T-cell (primary cell): Measurements from ENCODE around the gene PRSS27. TPM values are rescaled to one million over a fixed set of nuclear protein-coding genes. Genes with fewer than 3 reads are reported as not detected.
"Not testable (repeated sequence)": the region's sequence is repeated elsewhere in the genome, so short reads cannot be mapped to it uniquely, and the experiment has no call there.

Source experiments
- ATAC-seq, 4 experiments: fragments of 200-7000 bp in 3 of 4; fragments of 150-1000 bp in 1 of 4; cut with Tn5 transposase; replicated peaks in 1 of 4; 1 replicate in 3 of 4; 2 replicates in 1 of 4; pipeline ENCODE4 v1.10.0; 2021; ENCODE audit warnings: moderate library complexity in 3 of 4, mild to moderate bottlenecking in 2 of 4, moderate number of reproducible peaks in 1 of 4
- CTCF ChIA-PET, 2 donors: fragments of 300-600 bp; sonication (Branson Sonifier 250); formaldehyde crosslinking; loops; one replicate each; lab custom pipeline; 2022; ENCODE audit warnings: antibody characterized with exemption in 2 of 2; lab: Charles Lee
- POLR2A ChIA-PET, 2 donors: fragments of 300-600 bp; sonication (Branson Sonifier 250); formaldehyde crosslinking; loops; one replicate each; lab custom pipeline; 2022; ENCODE audit warnings: antibody characterized with exemption in 2 of 2; lab: Charles Lee
- DNase-seq, 35 experiments: peaks; one replicate each; pipeline versions ENCODE4 v3.0.0 to v3.0.0-alpha.2; 2013 to 2023
- H3K27ac ChIP-seq: one replicate; pipeline ENCODE4 v1.5.1; 2013; ENCODE audit warnings: low read length
- H3K27me3 ChIP-seq, 2 experiments: replicated peaks in 1 of 2; 1 replicate in 1 of 2; 2 replicates in 1 of 2; pipeline versions ENCODE4 v1.6.1 to v1.7.0; 2013; ENCODE audit warnings: low read length in 1 of 2, mixed read lengths in 1 of 2; ENCODE audit not compliant: control insufficient read depth in 2 of 2, insufficient read depth in 2 of 2; ENCODE audit errors: extremely low read depth in 1 of 2
- H3K36me3 ChIP-seq, 2 donors: 1 replicate in 1 of 2; 2 replicates in 1 of 2; pipeline versions ENCODE4 v1.6.1 to v1.7.0; 2013; ENCODE audit warnings: low read length in 1 of 2; ENCODE audit not compliant: control insufficient read depth in 2 of 2, insufficient read depth in 1 of 2; ENCODE audit errors: extremely low read depth in 1 of 2
- H3K4me1 ChIP-seq, 2 experiments: 1 replicate in 1 of 2; 2 replicates in 1 of 2; pipeline versions ENCODE4 v1.6.1 to v1.7.0; 2013; ENCODE audit warnings: low read length in 2 of 2, mixed read lengths in 1 of 2; ENCODE audit not compliant: insufficient read depth in 2 of 2, control insufficient read depth in 1 of 2; ENCODE audit errors: extremely low read depth in 1 of 2
- H3K4me3 ChIP-seq, 2 donors: 1 replicate in 1 of 2; 2 replicates in 1 of 2; pipeline versions ENCODE4 v1.5.1 to v1.7.0; 2013; ENCODE audit warnings: mild to moderate bottlenecking in 2 of 2, low read length in 1 of 2, moderate library complexity in 1 of 2; ENCODE audit not compliant: control insufficient read depth in 1 of 2; ENCODE audit errors: extremely low read depth in 1 of 2
- H3K9me3 ChIP-seq: 2 replicates; pipeline ENCODE4 v1.7.0; 2013
- H3K27ac Mint-ChIP-seq, 2 donors: one replicate each; pipeline ENCODE4 v1.8.0; 2020 to 2021; ENCODE audit warnings: mild to moderate bottlenecking in 2 of 2, mixed read lengths in 2 of 2
- H3K27me3 Mint-ChIP-seq, 2 donors: one replicate each; pipeline ENCODE4 v1.8.0; 2021 to 2022; ENCODE audit warnings: mixed read lengths in 2 of 2
- H3K36me3 Mint-ChIP-seq: one replicate; pipeline ENCODE4 v1.8.0; 2021; ENCODE audit warnings: mixed read lengths
- H3K4me1 Mint-ChIP-seq, 3 donors: one replicate each; pipeline ENCODE4 v1.8.0; 2020 to 2022; ENCODE audit warnings: mixed read lengths in 3 of 3, mild to moderate bottlenecking in 1 of 3
- H3K4me3 Mint-ChIP-seq, 3 donors: one replicate each; pipeline ENCODE4 v1.8.0; 2020 to 2022; ENCODE audit warnings: mild to moderate bottlenecking in 3 of 3, mixed read lengths in 3 of 3, moderate library complexity in 3 of 3
- H3K9me3 Mint-ChIP-seq, 3 donors: one replicate each; pipeline ENCODE4 v1.8.0; 2020 to 2022; ENCODE audit warnings: mixed read lengths in 3 of 3
- WGBS: methylation state at CpG from one replicate; pipeline ENCODE4 v1.1.5; 2013; ENCODE audit warnings: missing lambda C conversion rate; ENCODE audit not compliant: insufficient coverage; 5-methylcytosine and 5-hydroxymethylcytosine counted together
- total RNA-seq, 35 experiments: library from RNA in 6 of 35; stranded (reverse) in 6 of 35; fragments of 120-200 nt in 1 of 35; gene quantifications; one replicate each; pipeline versions ENCODE4 v1.2.1 to v1.2.4 and lab custom pipeline; 2013 to 2026

PRSS27 gene
- total RNA-seq, 5 donors from 2014 or later (not counting 1 experiment from before 2014, with no cell fraction given): 0.70 to 2.0 (median 1.1) TPM

- CTCF ChIA-PET, H3K4me3 Mint-ChIP-seq: not testable (repeated sequence)
Measured at GRCh38 chr16:2696601-2697250, 23.3 kb downstream of the PRSS27 start.

GRCh38 chr16:2692948-2693651 is 26.9 kb downstream of the PRSS27 start:
- no peak overlapping the region for H3K4me3 ChIP-seq
- ChIA-PET POLR2A (no interaction called here), CTCF (no interaction called here)
- peak in 1 of 35 experiments; percentile 19 for DNase-seq
- no peak overlapping the region for H3K27ac Mint-ChIP-seq
- H3K27me3 Mint-ChIP-seq: no peaks in the 10 kb centered on the region
- WGBS: 93% methylated on average over 14 of the region's 24 CpGs
- no peak overlapping the region for H3K27ac ChIP-seq
- no peak for ATAC-seq
- H3K4me1 ChIP-seq: peaks cover 0 to 12% of the 10 kb centered on the region in 2 experiments
- H3K9me3 Mint-ChIP-seq: no peaks in the 10 kb centered on the region
- no peaks in the 10 kb centered on the region for H3K27me3 ChIP-seq
- H3K36me3 ChIP-seq: peaks cover 17 to 36% of the 10 kb centered on the region in 2 donors
- no peaks in the 10 kb centered on the region for H3K9me3 ChIP-seq
- H3K4me1 Mint-ChIP-seq: peaks cover 2 to 7% (median 6%) of the 10 kb centered on the region in 3 donors
- peaks cover 14% of the 10 kb centered on the region for H3K36me3 Mint-ChIP-seq
- H3K4me3 Mint-ChIP-seq: no peak overlapping the region

More at GRCh38 chr16:2696601-2697250, 23.3 kb downstream of the PRSS27 start:
- DNase-seq, H3K27me3 Mint-ChIP-seq, H3K27ac ChIP-seq, H3K27ac Mint-ChIP-seq, H3K4me1 Mint-ChIP-seq, H3K27me3 ChIP-seq, H3K4me1 ChIP-seq, ATAC-seq, H3K9me3 ChIP-seq, H3K4me3 ChIP-seq, H3K9me3 Mint-ChIP-seq, POLR2A ChIA-PET: not testable (repeated sequence)
- H3K36me3 Mint-ChIP-seq: peaks cover 17% of the 10 kb centered on the region
- peaks cover 23 to 51% of the 10 kb centered on the region in 2 donors for H3K36me3 ChIP-seq
- 98% methylated on average over 28 of the region's 37 CpGs for WGBS

GRCh38 chr16:2692251-2692947 is 27.6 kb downstream of the PRSS27 start:
- Histone ChIP-seq H3K36me3 (peaks cover 17 to 29% of the 10 kb centered on the region in 2 donors), H3K4me3 (no peak overlapping the region), H3K4me1 (peaks cover 0 to 19% of the 10 kb centered on the region in 2 experiments), H3K27me3 (no peaks in the 10 kb centered on the region), H3K9me3 (no peaks in the 10 kb centered on the region), H3K27ac (no peak overlapping the region)
- H3K36me3 Mint-ChIP-seq: peaks cover 9% of the 10 kb centered on the region
- POLR2A ChIA-PET: no interaction called here
- CTCF ChIA-PET: interaction anchor here in 1 of 2 donors (0.5 kb wide), 1 partner anchor 361 kb away, joined by 3 read pairs; no protein-coding TSS in a partner anchor
- no peak overlapping the region for H3K4me3 Mint-ChIP-seq
- H3K27me3 Mint-ChIP-seq: no peaks in the 10 kb centered on the region
- ATAC-seq (no peak), DNase-seq (no peak)
- H3K9me3 Mint-ChIP-seq: no peaks in the 10 kb centered on the region
- no peak overlapping the region for H3K27ac Mint-ChIP-seq
- H3K4me1 Mint-ChIP-seq: peaks cover 8 to 13% (median 10%) of the 10 kb centered on the region in 3 donors
- WGBS: 90% methylated on average over 12 of the region's 14 CpGs

- H3K4me1 Mint-ChIP-seq: peaks cover 15 to 21% (median 17%) of the 10 kb centered on the region in 3 donors
- no peak for ATAC-seq
- H3K36me3 Mint-ChIP-seq: peaks cover 4% of the 10 kb centered on the region
- WGBS: 97% methylated on average over 28 of the region's 29 CpGs
- H3K9me3 Mint-ChIP-seq: no peaks in the 10 kb centered on the region
- no peak overlapping the region for H3K4me3 Mint-ChIP-seq
- no peak overlapping the region for H3K4me3 ChIP-seq
- H3K27me3 Mint-ChIP-seq: no peaks in the 10 kb centered on the region
- peaks cover 3 to 26% of the 10 kb centered on the region in 2 experiments for H3K4me1 ChIP-seq
- no peak overlapping the region for H3K27ac Mint-ChIP-seq
- POLR2A ChIA-PET: no interaction called here
- no peaks in the 10 kb centered on the region for H3K9me3 ChIP-seq
- no peak overlapping the region for H3K27ac ChIP-seq
- peaks cover 12 to 21% of the 10 kb centered on the region in 2 donors for H3K36me3 ChIP-seq
- H3K27me3 ChIP-seq: no peaks in the 10 kb centered on the region
- CTCF ChIA-PET: interaction anchor here in 1 of 2 donors (0.5 kb wide), 1 partner anchor 360 kb away, joined by 3 read pairs; no protein-coding TSS in a partner anchor
- DNase-seq: no peak
Measured at GRCh38 chr16:2691491-2692248, 28.4 kb downstream of the PRSS27 start.

- Histone ChIP-seq H3K4me1 (peaks cover 3 to 28% of the 10 kb centered on the region in 2 experiments), H3K4me3 (no peak overlapping the region), H3K36me3 (peaks cover 12 to 21% of the 10 kb centered on the region in 2 donors), H3K9me3 (no peaks in the 10 kb centered on the region), H3K27ac (no peak overlapping the region), H3K27me3 (no peaks in the 10 kb centered on the region)
- peaks cover 17 to 22% (median 18%) of the 10 kb centered on the region in 3 donors for H3K4me1 Mint-ChIP-seq
- POLR2A ChIA-PET: no interaction called here
- H3K4me3 Mint-ChIP-seq: no peak overlapping the region
- DNase-seq: no peak
- no peaks in the 10 kb centered on the region for H3K9me3 Mint-ChIP-seq
- peaks cover 3% of the 10 kb centered on the region for H3K36me3 Mint-ChIP-seq
- CTCF ChIA-PET: no interaction called here
- no peak overlapping the region for H3K27ac Mint-ChIP-seq
- WGBS: 96% methylated on average over 11 of the region's 11 CpGs
- ATAC-seq: no peak
- no peaks in the 10 kb centered on the region for H3K27me3 Mint-ChIP-seq
Measured at GRCh38 chr16:2690852-2691251, 29.2 kb downstream of the PRSS27 start.
